GM12865 (cell line): ENCODE data around the gene COMTD1.

Source experiments
- DNase-seq: peaks from one replicate; pipeline ENCODE4 v3.0.0; 2010; ENCODE audit warnings: low read depth
- H3K4me3 ChIP-seq: 2 replicates; pipeline ENCODE4 v1.5.1; 2011; ENCODE audit warnings: mild to moderate bottlenecking, low read depth, low read length, control low read depth
- TF ChIP-seq, protein P1 (sequence below): IDR thresholded peaks from 2 replicates; pipeline ENCODE4 v1.5.1; 2011; ENCODE audit warnings: low read length, control low read depth, low read depth, inconsistent platforms; ENCODE audit not compliant: insufficient read depth; ENCODE audit errors: missing control alignments

The COMTD1 gene

DNA sequence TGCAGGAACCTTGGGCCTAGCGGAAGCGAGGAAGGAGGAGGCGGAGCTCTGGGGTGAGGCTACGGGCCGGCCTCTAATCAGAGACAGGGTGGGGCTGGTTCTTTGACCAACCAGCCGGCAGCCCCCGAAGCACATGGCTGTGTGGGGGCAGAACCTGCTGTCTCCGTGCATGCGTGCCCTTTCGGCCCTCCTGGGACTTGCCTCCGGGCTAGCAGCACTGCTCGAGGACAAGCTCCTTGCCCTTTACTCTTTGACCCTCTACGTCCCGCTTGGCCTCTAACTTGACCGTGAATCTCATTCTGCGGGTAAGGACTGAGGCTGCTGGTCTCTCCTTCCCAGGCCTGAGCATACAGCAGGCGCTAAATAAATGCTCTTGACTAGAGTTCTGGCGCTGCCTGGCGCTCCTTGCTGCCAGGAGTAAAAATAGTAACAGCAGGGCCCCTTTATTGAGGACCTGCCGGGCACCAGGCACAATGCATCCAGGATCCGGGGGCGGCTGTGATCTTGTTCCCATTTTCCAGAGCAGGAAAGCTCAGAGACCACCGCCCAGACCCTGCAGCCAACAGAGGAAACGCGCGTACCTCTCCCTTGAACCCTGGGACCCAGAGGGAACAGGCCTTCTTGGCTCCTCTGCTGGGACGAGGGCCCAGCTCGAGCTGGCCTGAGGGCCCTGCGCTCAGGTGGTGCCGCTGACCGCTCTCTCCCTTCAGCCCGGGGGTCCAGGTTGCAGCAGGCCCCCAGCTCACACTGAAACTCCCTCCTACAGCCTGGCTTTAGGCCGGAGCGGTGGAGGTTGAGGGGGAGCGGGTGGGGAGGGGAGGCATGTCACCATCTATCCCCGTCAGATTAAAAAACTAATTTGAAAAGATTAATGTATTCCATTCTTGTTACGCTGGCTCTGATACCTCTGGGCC is 2.7 kb upstream of the COMTD1 start:
- no peak for DNase-seq
- TF ChIP-seq, protein P1, sequence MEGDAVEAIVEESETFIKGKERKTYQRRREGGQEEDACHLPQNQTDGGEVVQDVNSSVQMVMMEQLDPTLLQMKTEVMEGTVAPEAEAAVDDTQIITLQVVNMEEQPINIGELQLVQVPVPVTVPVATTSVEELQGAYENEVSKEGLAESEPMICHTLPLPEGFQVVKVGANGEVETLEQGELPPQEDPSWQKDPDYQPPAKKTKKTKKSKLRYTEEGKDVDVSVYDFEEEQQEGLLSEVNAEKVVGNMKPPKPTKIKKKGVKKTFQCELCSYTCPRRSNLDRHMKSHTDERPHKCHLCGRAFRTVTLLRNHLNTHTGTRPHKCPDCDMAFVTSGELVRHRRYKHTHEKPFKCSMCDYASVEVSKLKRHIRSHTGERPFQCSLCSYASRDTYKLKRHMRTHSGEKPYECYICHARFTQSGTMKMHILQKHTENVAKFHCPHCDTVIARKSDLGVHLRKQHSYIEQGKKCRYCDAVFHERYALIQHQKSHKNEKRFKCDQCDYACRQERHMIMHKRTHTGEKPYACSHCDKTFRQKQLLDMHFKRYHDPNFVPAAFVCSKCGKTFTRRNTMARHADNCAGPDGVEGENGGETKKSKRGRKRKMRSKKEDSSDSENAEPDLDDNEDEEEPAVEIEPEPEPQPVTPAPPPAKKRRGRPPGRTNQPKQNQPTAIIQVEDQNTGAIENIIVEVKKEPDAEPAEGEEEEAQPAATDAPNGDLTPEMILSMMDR = no peak
- no peak overlapping the region for H3K4me3 ChIP-seq

DNA sequence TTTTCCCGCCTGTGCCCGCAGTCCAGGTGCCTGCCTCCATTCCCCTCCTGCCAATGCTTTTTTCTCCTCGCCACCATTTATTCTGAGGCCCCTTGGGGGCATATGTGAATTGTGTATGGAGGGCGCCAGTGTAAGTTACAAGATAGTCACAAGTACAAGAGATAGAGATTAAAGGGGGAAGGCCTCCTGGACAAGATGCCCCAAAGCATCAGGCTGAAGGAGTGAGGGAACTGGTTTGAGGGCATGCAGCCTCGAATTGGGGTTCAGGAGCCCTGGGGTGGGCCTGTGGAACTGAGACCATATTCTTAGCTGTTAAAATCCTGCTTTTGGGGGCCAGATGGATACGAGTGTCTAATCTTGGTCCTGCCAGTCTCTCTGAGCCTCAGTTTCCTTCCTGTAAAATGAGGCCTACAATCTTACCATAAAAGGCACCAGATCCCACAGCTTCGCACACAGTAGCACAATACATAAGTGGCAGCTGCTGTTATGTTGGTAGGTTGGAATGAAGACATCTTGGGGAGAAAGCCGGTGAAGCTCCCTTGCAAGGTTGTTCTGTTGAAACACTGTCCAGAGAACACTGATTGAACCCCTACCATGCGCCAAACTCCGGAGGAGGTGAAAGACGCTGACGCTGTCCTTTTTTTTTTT is 545 bp upstream of the COMTD1 start:
- no peak for DNase-seq
- TF ChIP-seq, protein P1 = no peak
- no peak overlapping the region for H3K4me3 ChIP-seq

DNA sequence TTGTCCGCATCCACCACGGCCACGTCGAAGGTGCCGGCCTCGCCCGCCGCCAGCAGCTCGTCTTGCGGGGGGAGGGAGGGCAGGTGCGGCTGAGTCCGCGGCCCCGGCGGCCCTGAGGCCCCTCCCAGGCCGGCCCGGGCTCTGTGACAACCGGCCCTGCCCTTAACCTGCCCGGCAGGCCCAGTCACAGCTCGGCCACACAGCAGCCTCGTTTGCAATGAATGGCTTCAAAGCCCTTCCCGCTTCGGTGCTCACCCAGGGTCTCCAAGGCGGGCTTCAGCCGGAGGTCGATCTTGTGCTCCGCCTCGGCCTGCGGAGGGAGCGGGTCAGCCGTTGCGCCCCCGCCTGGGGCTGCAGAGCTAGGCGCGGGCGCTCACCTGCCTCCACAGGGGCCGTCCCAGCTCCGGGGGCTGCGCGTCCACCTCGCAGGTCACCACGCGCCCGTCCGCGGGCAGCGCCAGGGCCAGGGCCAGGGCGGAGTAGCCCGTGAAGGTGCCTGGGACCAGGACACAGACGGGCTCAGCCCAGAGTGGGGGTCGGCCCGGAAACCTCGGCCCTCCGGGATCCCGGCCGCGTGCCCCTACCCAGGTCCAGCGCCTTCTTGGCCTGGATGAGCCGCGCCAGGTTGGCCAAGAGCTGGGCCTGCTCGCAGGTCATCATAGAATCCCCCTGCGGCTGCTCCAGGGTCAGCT is 928 bp downstream of the COMTD1 start:
- DNase-seq = peak; percentile 78
- TF ChIP-seq, protein P1 = peak; percentile 16
- peak overlapping the region; percentile 88 for H3K4me3 ChIP-seq

DNA sequence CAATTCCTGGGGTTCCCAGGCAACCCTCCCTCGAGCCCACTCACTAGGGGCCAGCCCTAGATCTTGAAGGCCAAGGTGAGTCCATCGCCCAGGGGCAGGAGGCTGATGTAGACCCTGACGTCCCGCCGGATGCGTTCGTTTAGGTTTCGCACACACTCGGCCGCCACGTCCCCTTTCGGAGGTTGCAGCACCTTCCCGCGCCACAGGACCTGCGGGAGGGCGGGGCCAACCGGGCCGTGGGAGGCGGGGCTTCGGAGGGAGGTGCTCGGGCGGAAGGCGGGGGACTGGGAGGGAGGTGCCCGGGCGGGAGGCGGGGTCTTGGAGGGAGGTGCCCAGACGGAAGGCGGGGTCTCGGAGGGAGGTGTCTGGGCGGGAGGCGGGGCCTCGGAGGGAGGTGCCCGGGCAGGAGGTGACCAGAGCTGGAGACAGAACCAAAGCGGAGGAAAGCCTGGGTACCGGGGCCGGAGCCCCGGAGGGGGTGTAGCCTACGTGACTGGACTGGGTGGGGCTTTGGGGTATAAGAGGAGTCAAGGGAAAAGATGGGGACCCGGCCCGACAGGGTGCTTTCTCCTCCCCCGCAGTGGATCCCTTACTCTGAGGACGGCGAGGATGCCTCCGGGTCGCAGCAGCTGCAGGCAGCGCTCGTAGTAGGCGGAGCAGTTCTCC is 1.6 kb downstream of the COMTD1 start:
- peak; percentile 98 for DNase-seq
- TF ChIP-seq, protein P1 = no peak
- peak overlapping the region; percentile 88 for H3K4me3 ChIP-seq

DNA sequence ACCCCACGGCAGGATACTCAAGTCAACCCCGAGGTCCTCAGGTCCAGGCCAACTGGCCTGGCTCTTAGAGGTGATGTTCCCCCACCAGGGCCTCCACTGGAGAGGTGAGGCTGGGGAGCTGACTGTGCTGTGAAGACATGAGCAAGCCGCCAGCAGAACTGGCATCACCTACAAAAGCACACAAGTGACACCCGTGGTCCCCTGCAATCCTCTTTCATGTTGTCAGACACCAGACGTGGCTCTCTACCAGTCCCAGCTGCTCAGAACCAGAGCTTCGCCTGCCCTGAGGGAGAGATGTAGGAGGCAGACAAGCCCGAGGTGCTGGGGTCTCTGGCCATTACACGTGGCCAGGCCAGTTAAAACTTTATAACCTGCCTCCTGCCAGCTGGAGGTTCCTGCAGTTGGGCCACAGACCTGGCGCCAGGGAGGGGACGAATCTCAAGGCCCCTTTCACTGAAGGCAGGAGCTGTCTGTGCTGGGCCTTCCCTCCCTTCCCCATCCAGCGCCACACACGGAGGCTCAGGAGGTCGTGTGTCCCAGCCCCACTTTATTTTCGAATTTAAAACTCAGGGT is 2.2 kb downstream of the COMTD1 start:
- H3K4me3 ChIP-seq = peak overlapping the region; percentile 33
- TF ChIP-seq, protein P1 = no peak
- DNase-seq = peak; percentile 36
